Gastrocnemius medialis (tissue), 4 donors: Measurements from ENCODE around the gene TAS2R60.

Source experiments
- CTCF ChIP-seq, 5 experiments: fragments of 450-650 bp in 3 of 5; fragments of 200-600 bp in 2 of 5; sonication (generic) in 2 of 5; IDR thresholded peaks in 4 of 5; conservative IDR thresholded peaks in 1 of 5; 1 replicate in 4 of 5; 2 replicates in 1 of 5; pipeline ENCODE4 v1.5.1; 2016 to 2019; ENCODE audit warnings: antibody characterized with exemption in 5 of 5, mild to moderate bottlenecking in 3 of 5, moderate library complexity in 3 of 5
- POLR2A ChIP-seq, 2 donors: fragments of 450-650 bp; IDR thresholded peaks; one replicate each; pipeline ENCODE4 v1.6.1; 2017; ENCODE audit warnings: antibody characterized with exemption in 2 of 2, mild to moderate bottlenecking in 2 of 2, moderate library complexity in 2 of 2

- TF ChIP-seq CTCF (IDR thresholded peaks at IDR 0.05 in 4 of 5, conservative IDR thresholded peaks at IDR 0.05 in 1 of 5), result no peak
- TF ChIP-seq POLR2A (IDR thresholded peaks at IDR 0.05), result no peak
Observed at GRCh38 chr7:143444063-143444782, 970 bp downstream of the TAS2R60 start.
